ENCODE measurements around the gene SSU72. TPM values are rescaled to one million over a fixed set of nuclear protein-coding genes. Genes with fewer than 3 reads are reported as not detected.
"Not testable (repeated sequence)": the region's sequence is repeated elsewhere in the genome, so short reads cannot be mapped to it uniquely, and the experiment has no call there.

The SSU72 gene
- polyA plus RNA-seq, 3 donors, result 79.9 to 85.8 (median 80.6) TPM

DNA sequence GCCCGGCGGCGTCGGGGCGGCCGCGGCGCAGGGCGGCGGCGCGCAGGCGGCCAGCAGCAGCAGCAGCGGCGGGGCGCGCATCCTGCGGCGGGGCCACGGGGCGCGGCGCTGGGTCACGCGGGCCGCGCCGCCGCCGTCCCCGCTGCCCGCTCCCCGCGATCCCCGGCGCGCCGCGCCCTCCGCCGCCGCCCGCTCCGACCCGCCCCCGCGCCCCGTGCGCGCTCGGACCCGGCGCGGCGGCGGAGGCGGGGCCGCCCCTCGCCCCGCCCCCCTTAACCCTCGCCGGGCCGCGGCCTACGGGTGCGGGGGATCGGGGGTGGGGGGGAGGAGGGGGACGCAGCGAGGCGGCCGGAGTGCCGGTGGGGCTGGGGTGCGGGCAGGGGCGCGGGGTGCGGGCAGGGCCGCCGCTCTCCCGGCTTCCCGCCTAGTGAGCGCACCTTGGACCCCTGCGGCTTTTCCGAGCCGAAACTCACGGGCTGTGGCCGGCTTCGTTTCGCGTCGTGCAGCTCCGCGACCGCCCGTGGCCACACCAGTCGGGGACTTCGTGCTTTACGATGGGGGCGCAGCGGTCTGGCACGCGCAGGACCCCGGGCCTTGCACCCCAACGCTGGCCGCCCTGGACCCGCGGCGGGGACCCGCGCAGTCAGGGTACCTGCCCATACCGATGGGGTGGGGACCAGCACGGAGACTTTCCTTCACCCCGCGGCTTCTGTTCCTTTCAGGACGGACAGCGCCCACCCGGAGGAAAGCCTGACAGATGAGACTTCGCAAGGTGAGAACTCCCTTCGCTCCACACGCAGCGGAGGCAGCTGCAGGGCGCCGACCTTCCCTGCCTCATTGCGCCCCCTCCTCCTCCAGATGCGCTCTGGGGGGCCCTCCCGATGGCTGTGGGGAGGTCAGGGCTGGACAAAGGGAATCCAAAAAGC is 25.5 kb upstream of the SSU72 start, which contains the start of gene FNDC10:
Gene FNDC10, minus strand, starts transcription at position 201 of the 926 bp plus-strand sequence. Its CDS starts 120 bp downstream, at position 81.
- DNase-seq (ENCODE audit: extremely low read depth in 1 of 11, low read depth in 9 of 11, low spot score in 4 of 11), result no peak

DNA sequence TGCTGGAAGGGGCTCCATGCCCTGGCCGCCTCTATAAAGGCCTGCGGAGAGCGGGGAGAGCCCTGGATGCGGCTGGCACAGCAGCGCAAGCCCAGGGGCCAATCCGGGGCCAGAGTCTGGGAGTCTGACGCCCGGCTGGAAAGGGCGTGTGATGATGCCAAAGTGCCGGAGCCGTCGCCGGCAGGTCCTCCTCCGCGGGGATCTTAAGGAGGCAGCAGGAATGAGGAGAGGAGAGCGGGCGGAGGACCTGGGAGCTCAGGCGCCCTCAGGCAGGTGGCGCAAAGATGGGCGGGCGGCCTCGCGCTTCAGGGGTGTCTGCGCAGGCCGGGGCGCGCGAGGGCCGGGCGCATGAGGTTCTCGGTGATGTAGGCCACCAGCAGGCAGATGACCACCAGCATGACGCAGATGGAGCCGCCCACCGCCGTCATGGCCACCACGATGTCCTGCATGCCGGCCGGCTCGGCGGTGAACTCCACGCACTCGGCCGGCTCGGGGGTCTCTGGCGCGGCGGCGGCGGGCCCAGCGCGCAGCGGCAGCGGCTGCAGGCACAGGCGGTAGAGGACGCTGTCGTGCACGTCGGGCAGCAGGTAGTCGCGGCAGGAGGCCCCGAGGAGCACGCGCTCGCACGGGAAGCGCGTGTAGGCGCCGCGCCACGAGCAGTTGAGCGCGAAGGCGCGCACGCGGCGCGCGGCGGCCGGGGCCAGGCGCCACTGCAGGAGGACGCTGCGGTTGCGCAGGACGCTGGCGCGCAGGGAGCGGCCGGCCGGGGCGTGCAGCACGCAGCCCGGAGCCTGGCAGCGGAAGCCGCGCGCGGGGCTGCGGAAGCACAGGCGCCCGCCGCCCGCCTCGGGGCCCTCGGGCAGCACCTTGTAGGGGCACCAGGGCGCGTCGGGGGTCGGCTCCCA is 24.6 kb upstream of the SSU72 start:
- no peak for DNase-seq (ENCODE audit: extremely low read depth in 1 of 11, low read depth in 9 of 11, low spot score in 4 of 11)

DNA sequence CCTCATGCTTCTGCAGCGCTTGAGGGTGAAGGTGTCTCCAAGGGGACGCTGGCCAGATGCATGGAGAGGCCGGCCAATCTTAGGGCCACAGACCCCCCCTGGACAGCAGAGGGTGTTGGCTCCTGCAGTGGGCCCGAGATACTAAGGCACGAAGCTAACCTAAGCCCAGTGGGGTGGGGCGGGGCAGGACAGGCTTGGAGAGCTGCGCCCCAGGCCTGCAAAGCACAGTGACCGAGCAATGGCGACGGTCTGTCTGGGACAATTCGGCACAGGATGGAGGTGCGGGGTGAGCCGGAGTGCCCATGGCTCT is 24.0 kb upstream of the SSU72 start:
- DNase-seq (ENCODE audit: extremely low read depth in 1 of 11, low read depth in 9 of 11, low spot score in 4 of 11), result no peak

DNA sequence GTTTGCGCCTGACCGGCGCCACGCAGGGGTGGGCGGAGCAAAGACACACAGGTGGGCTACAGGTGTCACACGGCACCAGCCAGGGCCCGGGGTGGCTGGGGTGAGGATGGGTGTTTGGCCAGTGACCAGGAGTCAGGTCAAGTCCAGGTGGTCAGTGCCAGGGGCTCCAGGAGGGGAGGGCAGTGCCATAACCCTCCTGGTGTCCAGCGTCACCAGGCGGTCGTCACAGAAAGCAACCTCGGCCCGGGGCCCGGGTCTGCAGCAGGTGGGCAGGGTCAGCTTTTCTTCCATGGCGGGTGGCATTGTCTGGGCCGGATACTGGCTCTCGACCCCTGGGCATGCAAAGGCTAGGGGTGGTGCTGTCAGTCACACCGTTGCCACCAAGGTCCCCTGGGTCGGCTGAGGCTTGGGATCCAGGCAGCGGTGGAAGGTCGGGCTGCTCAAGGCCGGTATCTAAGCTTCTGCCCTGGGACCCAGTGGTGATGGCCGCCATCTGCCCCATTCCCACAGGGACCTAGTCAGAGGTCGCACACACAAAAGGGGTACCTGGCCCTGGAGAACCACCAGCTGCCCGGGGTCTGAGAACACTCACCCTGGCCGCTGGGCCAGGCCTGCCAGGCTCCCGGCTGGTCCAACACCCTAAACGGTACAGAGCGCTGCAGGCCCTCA is 23.5 kb upstream of the SSU72 start:
- no peak for DNase-seq (ENCODE audit: extremely low read depth in 1 of 11, low read depth in 9 of 11, low spot score in 4 of 11)

DNA sequence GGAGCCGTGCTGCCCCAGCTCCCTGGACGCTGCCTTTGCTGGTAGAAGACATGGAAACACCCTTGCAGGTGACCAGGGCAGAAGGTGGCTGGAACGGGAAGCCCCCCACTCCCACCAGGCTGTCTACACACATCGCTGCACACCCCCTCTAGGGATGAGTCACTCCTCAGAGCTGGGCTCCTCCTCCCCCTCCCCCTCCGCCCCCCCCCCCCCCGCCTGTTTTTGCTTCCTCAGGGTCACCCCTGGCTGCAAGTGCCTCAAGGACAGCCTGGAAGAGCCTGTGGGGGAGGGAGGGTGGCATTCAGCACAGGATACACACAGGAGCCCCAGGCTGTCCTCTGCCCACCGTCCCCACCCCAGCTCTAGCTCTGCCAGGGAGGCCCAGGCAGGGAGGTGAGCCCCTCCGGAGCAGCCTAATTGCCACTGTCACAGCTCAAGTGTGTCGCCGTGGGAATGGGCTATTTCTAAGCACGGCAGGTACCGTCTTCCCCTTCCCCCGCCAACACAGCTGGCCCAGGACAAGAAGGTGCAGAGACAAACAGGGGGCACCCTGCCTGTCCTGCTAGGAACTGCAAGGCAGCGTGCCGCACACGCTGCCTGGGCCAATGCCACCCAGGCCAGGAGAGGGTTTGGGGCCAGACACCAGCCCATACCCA is 22.7 kb upstream of the SSU72 start:
- DNase-seq (ENCODE audit: extremely low read depth in 1 of 11, low read depth in 9 of 11, low spot score in 4 of 11), result no peak

DNA sequence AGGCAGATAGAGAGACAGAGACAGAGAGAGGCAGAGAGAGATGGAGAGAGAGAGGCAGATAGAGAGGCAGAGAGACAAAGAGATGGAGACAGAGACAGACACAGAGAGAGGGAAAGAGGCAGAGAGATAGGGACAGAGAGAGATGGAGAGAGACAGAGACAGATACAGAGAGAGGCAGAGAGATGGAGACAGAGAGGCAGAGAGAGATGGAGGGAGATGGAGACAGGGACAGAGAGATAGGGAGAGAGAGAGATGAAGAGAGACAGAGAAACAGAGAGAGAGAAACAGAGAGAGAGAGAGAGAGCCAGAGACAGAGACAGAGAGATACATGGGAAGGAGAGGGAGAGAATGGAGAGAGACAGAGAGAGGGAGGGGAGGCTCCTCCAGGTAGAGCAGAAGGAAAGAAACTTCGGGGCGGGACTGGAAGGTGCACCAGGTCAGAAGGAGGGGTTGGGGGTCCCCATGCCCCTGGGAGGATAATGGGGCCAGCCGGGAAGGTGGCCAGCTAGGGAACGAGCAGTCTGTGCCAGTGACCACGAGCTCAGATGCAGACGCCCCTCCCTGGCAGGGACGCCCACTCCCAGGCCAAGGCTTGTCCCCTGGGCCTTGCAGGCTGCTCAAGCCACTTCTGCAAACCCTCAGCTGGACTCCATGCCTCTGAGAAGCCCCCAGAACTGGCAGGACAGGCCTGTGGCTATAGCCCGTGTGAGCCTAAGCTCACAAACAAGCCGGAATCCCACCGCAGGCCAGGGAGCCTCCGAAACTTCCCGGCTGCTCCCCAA is 22.0 kb upstream of the SSU72 start:
- no peak for DNase-seq (ENCODE audit: extremely low read depth in 1 of 11, low read depth in 9 of 11, low spot score in 4 of 11)

DNA sequence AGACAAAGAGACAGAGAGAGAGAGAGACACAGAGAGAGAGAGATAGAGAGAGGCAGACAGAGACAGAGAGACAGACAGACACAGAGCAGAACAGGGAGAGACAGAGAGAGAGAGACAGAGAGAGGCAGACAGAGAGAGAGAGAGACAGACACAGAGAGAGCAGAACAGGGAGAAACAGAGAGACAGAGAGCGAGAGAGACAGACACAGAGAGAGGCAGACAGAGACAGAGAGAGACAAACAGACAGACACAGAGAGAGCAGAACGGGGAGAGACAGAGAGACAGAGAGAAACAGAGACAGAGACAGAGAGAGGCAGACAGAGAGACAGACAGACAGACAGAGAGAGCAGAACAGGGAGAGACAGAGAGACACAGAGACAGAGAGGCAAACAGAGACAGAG is 20.7 kb upstream of the SSU72 start:
- DNase-seq (ENCODE audit: extremely low read depth in 1 of 11, low read depth in 9 of 11, low spot score in 4 of 11), result not testable (repeated sequence)

DNA sequence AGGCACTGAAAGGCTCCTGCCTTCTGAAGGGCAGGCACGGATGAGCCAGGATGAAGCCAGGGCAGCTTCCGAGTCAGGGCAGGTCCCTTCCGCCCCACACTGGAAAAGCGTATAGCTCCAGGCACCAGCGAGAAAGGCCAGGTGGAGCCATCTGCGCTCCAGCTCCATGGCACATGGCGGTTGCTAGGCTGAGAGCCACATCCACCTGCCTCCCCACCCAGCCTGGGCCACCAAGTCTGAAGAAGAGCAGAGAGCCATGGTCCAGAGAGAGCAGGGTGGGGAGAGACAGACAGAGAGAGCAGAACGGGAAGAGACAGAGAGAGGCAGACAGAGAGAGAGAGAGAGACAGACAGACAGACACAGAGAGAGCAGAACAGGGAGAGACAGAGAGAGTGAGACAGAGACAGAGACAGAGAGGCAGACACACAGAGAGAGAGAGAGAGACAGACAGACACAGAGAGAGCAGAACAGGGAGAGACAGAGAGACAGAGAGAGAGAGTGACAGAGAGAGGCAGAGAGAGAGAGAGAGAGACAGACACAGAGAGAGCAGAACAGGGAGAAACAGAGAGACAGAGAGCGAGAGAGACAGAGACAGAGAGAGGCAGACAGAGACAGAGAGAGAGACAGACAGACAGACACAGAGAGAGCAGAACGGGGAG is 20.1 kb upstream of the SSU72 start:
- no peak for DNase-seq (ENCODE audit: extremely low read depth in 1 of 11, low read depth in 9 of 11, low spot score in 4 of 11)

DNA sequence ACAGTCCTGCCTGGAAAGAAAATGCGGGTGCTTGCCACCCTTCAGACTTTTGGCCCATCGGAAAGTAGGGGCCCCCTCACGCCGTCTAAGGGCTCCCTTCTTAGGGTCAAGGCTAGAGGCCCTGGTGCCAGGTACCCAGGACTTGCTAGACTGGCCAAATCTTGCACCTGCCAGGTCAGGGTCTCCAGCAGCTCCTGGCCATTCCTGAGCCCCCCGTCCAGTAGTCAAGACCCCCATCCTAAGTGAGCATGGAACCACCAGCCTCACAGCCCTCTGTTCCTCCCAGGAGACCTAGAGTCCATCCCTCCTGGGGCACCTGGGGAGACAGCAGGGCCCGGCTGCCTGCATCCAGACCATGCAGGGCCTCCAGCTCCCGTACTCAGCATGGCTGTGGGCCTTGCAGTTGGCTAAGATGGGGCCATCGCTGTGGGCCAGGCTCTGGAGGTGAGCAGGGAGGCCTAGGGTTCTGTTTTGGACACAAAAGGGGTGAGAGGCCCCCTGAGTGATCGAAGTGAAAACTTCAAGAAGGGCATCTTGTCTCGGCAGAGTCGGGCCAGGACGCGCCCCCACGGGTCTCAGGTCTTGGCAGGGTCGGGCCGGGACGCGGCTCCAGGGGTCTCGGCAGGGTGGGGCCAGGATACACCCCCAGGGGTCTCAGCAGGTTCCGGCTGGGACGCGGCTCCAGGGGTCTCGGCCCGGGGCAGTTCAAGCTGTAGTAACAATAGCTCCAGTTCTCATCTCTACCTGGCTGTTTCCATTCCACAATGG is 19.4 kb upstream of the SSU72 start:
- DNase-seq (ENCODE audit: extremely low read depth in 1 of 11, low read depth in 9 of 11, low spot score in 4 of 11), result no peak

DNA sequence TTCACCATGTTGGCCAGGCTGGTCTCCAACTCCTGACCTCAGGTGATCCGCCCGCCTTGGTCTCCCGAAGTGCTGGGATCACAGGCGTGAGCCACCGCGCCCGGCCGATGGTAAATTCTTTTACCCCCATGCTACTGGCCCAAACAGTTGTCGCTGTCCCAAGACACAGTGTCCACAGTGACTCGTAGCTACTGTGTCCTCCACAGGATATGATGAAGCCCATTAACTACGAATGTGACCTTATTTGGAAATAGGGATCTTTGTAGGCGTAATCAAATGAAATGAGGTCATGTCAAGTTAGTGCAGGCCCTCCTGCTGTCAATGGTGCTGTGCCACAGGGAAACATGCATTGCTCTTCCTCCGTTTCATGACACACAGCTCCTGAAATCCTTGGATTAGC is 16.8 kb upstream of the SSU72 start:
- no peak for DNase-seq (ENCODE audit: extremely low read depth in 1 of 11, low read depth in 9 of 11, low spot score in 4 of 11)

DNA sequence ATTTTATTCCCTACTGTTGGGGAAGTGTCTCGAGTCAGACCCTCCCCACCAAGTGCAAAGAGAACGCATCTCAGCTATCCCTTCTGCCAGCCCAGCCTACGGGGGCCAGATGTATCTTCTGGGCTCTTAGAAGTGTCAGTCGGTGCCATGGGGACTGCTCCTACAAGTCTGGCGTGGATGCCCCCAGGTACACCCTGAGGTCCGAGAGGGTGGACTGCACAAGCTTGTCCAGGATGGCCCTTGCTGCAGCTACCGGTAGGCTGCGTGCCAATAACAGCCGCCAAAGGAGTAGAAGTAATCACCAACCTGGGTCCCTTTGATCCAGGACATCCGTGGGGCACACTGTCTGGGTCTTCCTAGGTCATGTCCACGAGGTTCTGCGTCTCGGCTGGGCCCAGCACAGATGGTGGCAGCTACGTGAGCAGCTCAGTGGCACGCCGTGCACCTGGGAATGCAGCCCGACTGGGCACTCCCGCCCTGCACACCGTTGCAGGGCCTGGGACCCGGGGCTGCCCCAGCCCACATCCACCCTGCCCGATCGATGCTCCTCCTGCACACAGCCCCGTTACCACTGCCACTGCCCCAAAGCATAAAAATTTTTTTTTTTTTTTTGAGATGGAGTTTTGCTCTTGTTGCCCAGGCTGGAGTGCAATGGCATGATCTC is 8.8 kb upstream of the SSU72 start:
- DNase-seq (ENCODE audit: extremely low read depth in 1 of 11, low read depth in 9 of 11, low spot score in 4 of 11), result no peak

DNA sequence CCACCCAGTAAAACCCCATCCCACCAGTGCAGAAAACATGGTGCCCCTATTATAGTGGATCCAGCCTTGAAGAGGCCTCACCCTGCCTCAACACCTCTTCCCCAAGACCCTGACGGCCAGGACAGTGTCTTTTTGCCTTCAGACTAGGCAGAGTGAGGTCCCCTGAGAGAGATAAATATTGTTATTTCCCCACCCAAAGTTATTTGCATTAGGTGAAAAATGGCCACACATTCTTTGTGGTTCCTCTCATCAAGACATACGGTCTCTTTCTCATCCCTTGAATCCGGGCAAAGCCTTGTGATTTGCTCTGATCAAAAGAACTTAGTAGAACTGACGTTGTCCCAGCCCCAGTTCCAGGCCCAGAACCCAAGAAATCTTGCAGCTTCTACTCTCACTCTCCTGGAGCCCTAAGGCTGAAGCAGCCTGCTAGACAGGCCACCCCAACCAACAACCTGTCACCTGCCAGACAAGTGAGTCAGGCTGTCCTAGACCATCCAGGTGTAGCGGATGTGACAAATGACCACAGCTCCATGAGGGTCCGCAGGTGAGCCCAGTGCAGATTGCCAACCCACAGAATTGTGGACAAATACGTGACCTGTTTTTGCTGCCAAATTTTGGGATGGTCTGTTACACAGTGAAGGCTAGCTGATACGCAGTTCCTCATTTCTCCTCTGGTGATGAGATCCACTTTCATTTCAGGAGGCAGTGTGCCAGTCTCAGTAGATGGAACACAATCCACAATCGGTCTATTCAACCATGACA is 8.1 kb upstream of the SSU72 start:
- DNase-seq (ENCODE audit: extremely low read depth in 1 of 11, low read depth in 9 of 11, low spot score in 4 of 11), result no peak

DNA sequence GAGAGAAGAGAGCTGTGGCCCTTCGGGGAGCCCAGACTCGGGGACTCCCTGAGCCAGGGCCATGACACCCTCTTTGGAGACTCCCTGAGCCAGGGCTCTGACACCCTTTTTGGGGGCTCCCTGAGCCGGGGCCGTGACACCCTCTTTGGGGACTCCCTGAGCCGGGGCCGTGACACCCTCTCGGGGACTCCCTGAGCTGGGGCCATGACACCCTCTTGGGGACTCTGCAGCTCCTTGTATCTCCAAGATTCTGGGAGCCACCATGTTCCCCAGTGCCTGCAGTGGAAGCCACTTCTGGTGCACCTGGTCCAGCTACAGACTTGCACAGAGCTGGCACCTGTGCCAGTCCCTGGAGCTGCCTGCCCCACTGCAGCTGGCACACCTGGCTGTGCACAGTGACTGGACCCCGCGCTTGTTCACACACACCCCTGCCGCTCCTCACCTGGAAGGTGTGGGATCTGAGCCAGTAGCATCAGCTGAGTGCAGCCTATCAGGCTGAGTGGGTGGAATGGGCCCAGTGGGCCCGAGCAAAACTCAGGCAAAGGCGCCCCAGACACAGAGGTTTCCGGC is 3.8 kb upstream of the SSU72 start:
- no peak for DNase-seq (ENCODE audit: extremely low read depth in 1 of 11, low read depth in 9 of 11, low spot score in 4 of 11)

DNA sequence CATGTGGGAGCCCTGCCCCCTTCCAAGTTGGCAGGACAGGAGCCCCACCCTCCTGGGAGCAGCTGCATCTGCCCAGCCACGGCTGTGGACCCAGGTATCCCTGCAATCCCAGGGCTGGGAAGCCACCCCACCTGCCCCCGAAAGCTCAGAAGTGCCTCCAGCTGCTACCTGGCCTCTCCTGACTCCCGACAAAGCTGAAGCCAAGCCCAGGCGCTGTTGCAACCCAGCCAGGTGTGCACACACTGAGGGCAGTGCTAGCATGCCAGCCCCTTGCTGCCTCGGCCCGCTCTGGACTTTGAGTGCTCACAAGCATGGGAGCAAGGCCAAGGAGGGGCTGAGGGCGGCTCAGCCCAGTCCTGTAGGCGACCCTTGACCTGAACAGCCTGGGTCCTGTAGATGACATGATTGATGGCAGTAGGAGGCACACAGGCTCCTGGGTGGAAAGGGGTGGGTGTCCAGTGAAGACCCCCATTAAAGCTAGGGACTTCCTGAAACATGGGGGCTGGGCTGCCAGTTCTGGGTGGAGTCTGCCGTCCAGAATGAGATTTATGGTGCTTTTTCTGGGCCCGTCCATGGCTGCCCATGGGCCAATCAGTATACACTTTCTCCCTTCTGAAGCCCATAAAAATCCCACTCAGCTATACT is 2.8 kb upstream of the SSU72 start:
- DNase-seq (ENCODE audit: extremely low read depth in 1 of 11, low read depth in 9 of 11, low spot score in 4 of 11), result no peak
